ENCODE measurements around the gene GID4.

The GID4 gene

GRCh38 chr17:18005496-18005895 is 33.7 kb upstream of the GID4 start:
- TF ChIP-seq CTCF (IDR thresholded peaks at IDR 0.05; ENCODE audit: extremely low read depth, insufficient read depth, missing control alignments), result no peak
- in situ Hi-C loops (cut with MboI; ENCODE audit: low pct_unique_long_range_greater_than_20kb, low sequenced_read_pairs, unreplicated experiment), result no loop called here
- no peak for DNase-seq (ENCODE audit: low spot score)

GRCh38 chr17:18006495-18007239 is 32.5 kb upstream of the GID4 start:
- TF ChIP-seq CTCF (IDR thresholded peaks at IDR 0.05; ENCODE audit: extremely low read depth, insufficient read depth, missing control alignments), result no peak
- DNase-seq (ENCODE audit: low spot score), result no peak
- in situ Hi-C loops (cut with MboI; ENCODE audit: low pct_unique_long_range_greater_than_20kb, low sequenced_read_pairs, unreplicated experiment), result no loop called here

GRCh38 chr17:18008496-18009268 is 30.5 kb upstream of the GID4 start:
- in situ Hi-C loops (cut with MboI; ENCODE audit: low pct_unique_long_range_greater_than_20kb, low sequenced_read_pairs, unreplicated experiment), result no loop called here
- TF ChIP-seq CTCF (IDR thresholded peaks at IDR 0.05; ENCODE audit: extremely low read depth, insufficient read depth, missing control alignments), result no peak
- no peak for DNase-seq (ENCODE audit: low spot score)

- no peak for DNase-seq (ENCODE audit: low spot score)
- no peak for TF ChIP-seq CTCF (IDR thresholded peaks at IDR 0.05; ENCODE audit: extremely low read depth, insufficient read depth, missing control alignments)
- in situ Hi-C loops (cut with MboI; ENCODE audit: low pct_unique_long_range_greater_than_20kb, low sequenced_read_pairs, unreplicated experiment), result no loop called here
Measured at GRCh38 chr17:18009609-18010420, 29.4 kb upstream of the GID4 start.

GRCh38 chr17:18011286-18011685 is 27.9 kb upstream of the GID4 start:
- TF ChIP-seq CTCF (IDR thresholded peaks at IDR 0.05; ENCODE audit: extremely low read depth, insufficient read depth, missing control alignments), result no peak
- in situ Hi-C loops (cut with MboI; ENCODE audit: low pct_unique_long_range_greater_than_20kb, low sequenced_read_pairs, unreplicated experiment), result no loop called here
- no peak for DNase-seq (ENCODE audit: low spot score)

- no peak for TF ChIP-seq CTCF (IDR thresholded peaks at IDR 0.05; ENCODE audit: extremely low read depth, insufficient read depth, missing control alignments)
- DNase-seq (ENCODE audit: low spot score), result no peak
- in situ Hi-C loops (cut with MboI; ENCODE audit: low pct_unique_long_range_greater_than_20kb, low sequenced_read_pairs, unreplicated experiment), result no loop called here
Measured at GRCh38 chr17:18014006-18014405, 25.2 kb upstream of the GID4 start.
